Measurements from ENCODE around the gene ZNF318. TPM values are rescaled to one million over a fixed set of nuclear protein-coding genes. Genes with fewer than 3 reads are reported as not detected.

The ZNF318 gene
- total RNA-seq, 1 donor from 2014 or later = 4.4 TPM

DNA sequence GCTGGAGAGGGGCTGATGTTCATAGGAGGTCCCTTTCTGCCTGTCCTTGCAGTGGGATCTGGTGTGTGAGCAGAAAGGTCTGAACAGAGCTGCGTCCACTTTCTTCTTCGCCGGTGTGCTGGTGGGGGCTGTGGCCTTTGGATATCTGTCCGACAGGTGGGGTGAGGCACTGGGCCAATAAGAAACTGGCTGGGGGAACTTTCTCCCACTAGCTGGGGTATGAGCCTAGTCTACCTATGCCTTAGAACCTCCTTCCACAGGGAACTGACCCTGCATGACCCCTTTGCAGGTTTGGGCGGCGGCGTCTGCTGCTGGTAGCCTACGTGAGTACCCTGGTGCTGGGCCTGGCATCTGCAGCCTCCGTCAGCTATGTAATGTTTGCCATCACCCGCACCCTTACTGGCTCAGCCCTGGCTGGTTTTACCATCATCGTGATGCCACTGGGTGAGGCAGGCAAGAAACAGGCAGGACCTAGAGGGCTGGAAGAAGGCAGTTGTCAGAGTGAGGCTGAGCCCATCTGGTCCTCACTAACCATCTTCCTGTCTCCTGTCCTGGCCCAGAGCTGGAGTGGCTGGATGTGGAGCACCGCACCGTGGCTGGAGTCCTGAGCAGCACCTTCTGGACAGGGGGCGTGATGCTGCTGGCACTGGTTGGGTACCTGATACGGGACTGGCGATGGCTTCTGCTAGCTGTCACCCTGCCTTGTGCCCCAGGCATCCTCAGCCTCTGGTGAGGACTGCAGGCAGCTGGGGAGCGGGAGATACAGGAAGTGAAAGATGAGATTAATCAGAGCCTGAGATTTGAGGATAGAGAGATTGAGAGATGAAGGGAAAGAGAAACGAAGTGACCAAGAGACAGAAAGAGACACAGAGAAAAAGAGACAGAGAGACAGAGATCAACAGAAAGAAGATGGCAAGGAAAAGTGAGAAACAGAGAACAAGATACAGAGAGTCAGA is 69.8 kb downstream of the ZNF318 start:
- Histone ChIP-seq H3K4me1 (no peaks in the 10 kb centered on the region), H3K27me3 (no peaks in the 10 kb centered on the region), H3K9me3 (no peaks in the 10 kb centered on the region), H3K4me3 (no peak overlapping the region), H3K27ac (no peak overlapping the region), H3K36me3 (no peaks in the 10 kb centered on the region)
- peak in 1 of 2 donors; percentile 56 for DNase-seq (ENCODE audit: low spot score in 2 of 2)
- intact Hi-C loops (cut with DNase I) = no loop called here
- no peak for TF ChIP-seq CTCF (IDR thresholded peaks at IDR 0.05)

DNA sequence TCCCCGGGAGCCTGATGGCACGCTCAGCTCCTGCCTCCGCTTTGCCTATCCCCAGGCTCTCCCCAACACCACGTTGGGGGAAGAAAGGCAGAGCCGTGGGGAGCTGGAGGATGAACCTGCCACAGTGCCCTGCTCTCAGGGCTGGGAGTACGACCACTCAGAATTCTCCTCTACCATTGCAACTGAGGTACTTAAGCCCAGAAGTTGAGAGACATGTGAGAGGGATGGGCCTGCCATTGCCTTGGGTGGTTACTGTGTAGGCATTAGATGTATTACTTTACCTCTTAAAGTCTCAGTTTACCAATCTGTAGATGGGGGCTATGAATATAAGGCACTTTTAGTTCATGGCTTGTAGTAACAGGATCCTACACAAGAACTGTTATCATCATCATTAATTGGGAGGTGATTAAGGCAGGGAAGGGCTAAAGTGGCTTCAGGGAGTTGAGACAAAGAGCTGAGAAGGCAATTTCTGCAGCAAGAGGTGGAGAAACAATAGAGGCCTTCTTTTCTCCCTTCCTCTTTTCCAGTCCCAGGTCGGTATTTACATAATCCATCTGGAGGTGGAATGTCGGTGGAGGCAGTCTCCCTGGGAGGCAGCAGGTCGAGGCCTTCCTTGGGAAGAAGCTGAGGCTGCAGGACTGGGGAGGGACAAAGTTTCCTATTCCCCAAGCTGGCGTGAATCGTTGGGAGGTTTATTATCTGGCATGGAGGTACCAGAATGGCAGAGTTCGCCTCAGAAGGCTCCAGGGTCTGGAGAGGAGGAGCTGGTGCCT is 70.7 kb downstream of the ZNF318 start:
- Histone ChIP-seq H3K4me1 (no peaks in the 10 kb centered on the region), H3K27ac (no peak overlapping the region), H3K27me3 (no peaks in the 10 kb centered on the region), H3K9me3 (no peaks in the 10 kb centered on the region), H3K36me3 (no peaks in the 10 kb centered on the region), H3K4me3 (no peak overlapping the region)
- intact Hi-C loops (cut with DNase I) = no loop called here
- no peak for TF ChIP-seq CTCF (IDR thresholded peaks at IDR 0.05)
- DNase-seq (ENCODE audit: low spot score in 2 of 2) = no peak

GRCh38 chr6:43297644-43298564 is 71.5 kb downstream of the ZNF318 start, which contains the start of gene SLC22A7:
TSS of gene SLC22A7 (plus strand) at chr6:43298260. CDS start at chr6:43298359, 99 bp downstream.
- no peak within 1 kb of the TSS for H3K4me3 ChIP-seq
- H3K4me1 ChIP-seq = no peaks in the 10 kb centered on the region
- TF ChIP-seq CTCF (IDR thresholded peaks at IDR 0.05) = no peak
- H3K27me3 ChIP-seq = no peaks in the 10 kb centered on the region
- H3K27ac ChIP-seq = no peak within 1 kb of the TSS
- peak in 1 of 2 donors; percentile 33 for DNase-seq (ENCODE audit: low spot score in 2 of 2)
- H3K36me3 ChIP-seq = no peaks in the 10 kb centered on the region
- intact Hi-C loops (cut with DNase I) = no loop called here
- H3K9me3 ChIP-seq = no peaks in the 10 kb centered on the region

GRCh38 chr6:43296780-43297497 is 72.5 kb downstream of the ZNF318 start:
- Histone ChIP-seq H3K27ac (no peak overlapping the region), H3K36me3 (no peaks in the 10 kb centered on the region), H3K27me3 (no peaks in the 10 kb centered on the region), H3K4me1 (no peaks in the 10 kb centered on the region), H3K4me3 (no peak overlapping the region), H3K9me3 (no peaks in the 10 kb centered on the region)
- DNase-seq (ENCODE audit: low spot score in 2 of 2) = peak in 1 of 2 donors; percentile 24
- intact Hi-C loops (cut with DNase I) = no loop called here
- no peak for TF ChIP-seq CTCF (IDR thresholded peaks at IDR 0.05)
